Sigmoid colon (tissue), 7 donors: ENCODE results near the gene TXNRD3. TPM values are rescaled to one million over a fixed set of nuclear protein-coding genes. Genes with fewer than 3 reads are reported as not detected.

ENCODE experiments used
- DNase-seq: peaks from one replicate; pipeline ENCODE4 v3.0.0-alpha.2; 2019
- H3K27ac ChIP-seq, 4 donors: fragments of 200-600 bp; sonication (generic); one replicate each; pipeline ENCODE4 v1.5.1; 2016 to 2019; ENCODE audit warnings: mild to moderate bottlenecking in 1 of 4
- H3K27me3 ChIP-seq, 3 donors: fragments of 200-600 bp; sonication (generic); one replicate each; pipeline ENCODE4 v1.5.1; 2019; ENCODE audit warnings: mild to moderate bottlenecking in 1 of 3
- H3K36me3 ChIP-seq, 4 donors: fragments of 200-600 bp; sonication (generic); one replicate each; pipeline ENCODE4 v1.5.1; 2016 to 2019
- H3K4me1 ChIP-seq, 4 donors: fragments of 200-600 bp; sonication (generic); one replicate each; pipeline ENCODE4 v1.5.1; 2017 to 2019
- H3K4me3 ChIP-seq, 4 donors: fragments of 200-600 bp; sonication (generic); one replicate each; pipeline ENCODE4 v1.5.1; 2017 to 2019; ENCODE audit warnings: mild to moderate bottlenecking in 2 of 4, moderate library complexity in 1 of 4
- H3K9me3 ChIP-seq, 4 donors: fragments of 200-600 bp in 3 of 4; sonication (generic) in 3 of 4; one replicate each; pipeline versions ENCODE4 v1.5.1 to v1.6.1; 2013 to 2019
- EP300 ChIP-seq, 4 donors: sonication (generic); formaldehyde crosslinking; IDR thresholded peaks; one replicate each; pipeline ENCODE4 v1.6.1; 2017; ENCODE audit warnings: antibody characterized with exemption in 4 of 4
- POLR2A ChIP-seq, 2 donors: fragments of 450-650 bp; IDR thresholded peaks; one replicate each; pipeline ENCODE4 v1.6.1; 2016; ENCODE audit warnings: antibody characterized with exemption in 2 of 2, mild to moderate bottlenecking in 2 of 2, moderate library complexity in 2 of 2
- POLR2AphosphoS5 ChIP-seq, 4 donors: sonication (generic); formaldehyde crosslinking; IDR thresholded peaks; one replicate each; pipeline ENCODE4 v1.6.1; 2017; ENCODE audit warnings: antibody characterized with exemption in 4 of 4
- WGBS, 2 donors: extraction: QIAGEN DNeasy Blood & Tissue Kit; methylation state at CpG; one replicate each; pipeline ENCODE4 v1.1.7; 2013; 5-methylcytosine and 5-hydroxymethylcytosine counted together
- intact Hi-C: fragments of 100-400 bp; cut with DNase I; formaldehyde crosslinking; loops from one replicate; pipeline ENCODE4 v1.15.1; 2023
- polyA plus RNA-seq, 3 donors: library from polyadenylated mRNA; stranded (reverse); fragments of 200-250 nt; gene quantifications; one replicate each; pipeline ENCODE4 v1.2.3, GENCODE V29; 2013
- total RNA-seq, 4 donors: library from RNA; depleted of rRNA; stranded (reverse); fragments of >200 nt; gene quantifications; one replicate each; pipeline ENCODE4 v1.1.0, GENCODE V29; 2016
- TF ChIP-seq, protein P1 (sequence below), 4 experiments: fragments of 450-650 bp in 3 of 4; fragments of 200-600 bp in 1 of 4; IDR thresholded peaks; one replicate each; pipeline ENCODE4 v1.5.1; 2016 to 2019; ENCODE audit warnings: antibody characterized with exemption in 4 of 4, mild to moderate bottlenecking in 3 of 4, moderate library complexity in 2 of 4
- donor health status: healthy with polysubstance abuse.
- donor health status: Bipolar disorder and iron deficiency.
- donor health status: healthy.

Gene TXNRD3
- total and polyA plus RNA-seq, 7 donors, result 2.5 to 21.4 (median 13.2) TPM

DNA sequence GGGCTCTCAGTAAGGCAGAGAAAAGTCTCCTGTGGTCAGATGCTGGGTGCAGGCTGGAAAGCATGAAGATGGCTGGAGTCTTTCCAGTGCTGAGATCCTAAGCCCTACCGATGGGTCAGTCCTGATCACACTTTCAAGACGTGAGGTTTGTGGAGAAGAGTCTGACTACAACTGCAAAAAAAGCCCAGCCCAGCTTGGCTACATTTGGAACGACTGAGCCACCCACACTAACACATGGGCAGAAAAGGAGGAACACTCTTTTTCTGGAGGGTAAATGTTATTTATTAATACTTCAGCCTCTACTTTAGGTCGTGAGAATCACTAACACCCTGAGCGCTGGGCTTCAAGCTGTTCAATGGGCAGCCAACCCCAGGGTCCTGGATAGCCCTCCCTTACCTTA, 74.2 kb downstream of the TXNRD3 start:
- no peak for TF ChIP-seq POLR2AphosphoS5 (IDR thresholded peaks at IDR 0.05)
- TF ChIP-seq, protein P1, sequence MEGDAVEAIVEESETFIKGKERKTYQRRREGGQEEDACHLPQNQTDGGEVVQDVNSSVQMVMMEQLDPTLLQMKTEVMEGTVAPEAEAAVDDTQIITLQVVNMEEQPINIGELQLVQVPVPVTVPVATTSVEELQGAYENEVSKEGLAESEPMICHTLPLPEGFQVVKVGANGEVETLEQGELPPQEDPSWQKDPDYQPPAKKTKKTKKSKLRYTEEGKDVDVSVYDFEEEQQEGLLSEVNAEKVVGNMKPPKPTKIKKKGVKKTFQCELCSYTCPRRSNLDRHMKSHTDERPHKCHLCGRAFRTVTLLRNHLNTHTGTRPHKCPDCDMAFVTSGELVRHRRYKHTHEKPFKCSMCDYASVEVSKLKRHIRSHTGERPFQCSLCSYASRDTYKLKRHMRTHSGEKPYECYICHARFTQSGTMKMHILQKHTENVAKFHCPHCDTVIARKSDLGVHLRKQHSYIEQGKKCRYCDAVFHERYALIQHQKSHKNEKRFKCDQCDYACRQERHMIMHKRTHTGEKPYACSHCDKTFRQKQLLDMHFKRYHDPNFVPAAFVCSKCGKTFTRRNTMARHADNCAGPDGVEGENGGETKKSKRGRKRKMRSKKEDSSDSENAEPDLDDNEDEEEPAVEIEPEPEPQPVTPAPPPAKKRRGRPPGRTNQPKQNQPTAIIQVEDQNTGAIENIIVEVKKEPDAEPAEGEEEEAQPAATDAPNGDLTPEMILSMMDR (IDR thresholded peaks at IDR 0.05), result no peak
- TF ChIP-seq POLR2A (IDR thresholded peaks at IDR 0.05), result no peak
- TF ChIP-seq EP300 (IDR thresholded peaks at IDR 0.05), result no peak
- intact Hi-C loops, result no loop called here
- H3K4me3 ChIP-seq, result no peak overlapping the region
- no peaks in the 10 kb centered on the region for H3K4me1 ChIP-seq
- H3K27ac ChIP-seq, result no peak overlapping the region
- no peaks in the 10 kb centered on the region for H3K36me3 ChIP-seq
- H3K27me3 ChIP-seq, result no peaks in the 10 kb centered on the region
- no peak for DNase-seq
- H3K9me3 ChIP-seq, result no peaks in the 10 kb centered on the region
- WGBS, 2 donors, result 84 to 86% methylated on average over 5 of the region's 5 CpGs

DNA sequence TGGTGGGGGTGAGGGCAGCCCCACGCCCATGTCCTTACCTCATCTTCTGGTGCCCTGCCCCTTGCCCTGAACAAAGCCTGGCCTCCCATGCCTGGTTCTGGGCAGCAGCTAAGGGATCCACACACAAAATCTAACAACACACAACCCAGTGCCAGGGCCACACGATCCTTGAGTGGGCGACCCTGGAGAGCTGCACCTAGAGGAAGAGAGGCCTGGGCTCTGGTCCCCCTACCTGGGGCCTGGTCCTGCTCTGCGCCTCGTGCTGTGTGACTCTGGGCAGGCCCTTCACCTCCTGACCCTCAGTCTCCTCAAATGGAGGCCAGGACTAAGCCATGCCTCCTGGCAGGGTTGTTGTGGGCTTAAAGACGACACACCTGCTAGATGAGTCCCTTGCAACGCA, 76.2 kb downstream of the TXNRD3 start:
- Histone ChIP-seq H3K27me3 (no peaks in the 10 kb centered on the region), H3K4me1 (no peaks in the 10 kb centered on the region), H3K27ac (no peak overlapping the region), H3K36me3 (no peaks in the 10 kb centered on the region), H3K4me3 (no peak overlapping the region), H3K9me3 (no peaks in the 10 kb centered on the region)
- 86 to 89% methylated on average over 7 of the region's 7 CpGs for WGBS, 2 donors
- no peak for DNase-seq
- TF ChIP-seq POLR2A (IDR thresholded peaks at IDR 0.05) (no peak), EP300 (IDR thresholded peaks at IDR 0.05) (no peak), POLR2AphosphoS5 (IDR thresholded peaks at IDR 0.05) (no peak)
- TF ChIP-seq, protein P1 (IDR thresholded peaks at IDR 0.05), result no peak
- intact Hi-C loops, result no loop called here

DNA sequence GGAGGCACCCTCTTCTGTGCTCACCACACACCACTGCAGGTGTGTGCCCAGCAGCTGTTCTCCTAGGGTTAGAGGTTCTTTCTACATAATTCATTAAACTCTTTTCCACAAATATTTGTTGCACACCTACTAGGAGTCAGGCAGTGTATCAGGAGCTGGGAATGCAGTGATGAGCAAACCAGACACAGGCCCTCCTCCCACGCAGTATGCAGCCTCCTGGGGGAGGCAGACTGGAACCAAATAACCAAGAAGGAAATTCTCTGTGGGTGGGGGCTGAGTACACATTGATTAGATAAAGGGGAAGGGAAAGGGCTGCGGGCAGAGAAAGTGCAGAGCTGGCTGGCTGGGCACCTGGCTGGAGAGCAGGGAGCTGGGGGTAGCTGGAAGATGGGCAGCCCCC, 77.7 kb downstream of the TXNRD3 start:
- TF ChIP-seq POLR2AphosphoS5 (IDR thresholded peaks at IDR 0.05) (no peak), EP300 (IDR thresholded peaks at IDR 0.05) (no peak), POLR2A (IDR thresholded peaks at IDR 0.05) (no peak)
- TF ChIP-seq, protein P1 (IDR thresholded peaks at IDR 0.05), result no peak
- intact Hi-C loops, result no loop called here
- 79 to 85% methylated on average over 2 of the region's 2 CpGs for WGBS, 2 donors

DNA sequence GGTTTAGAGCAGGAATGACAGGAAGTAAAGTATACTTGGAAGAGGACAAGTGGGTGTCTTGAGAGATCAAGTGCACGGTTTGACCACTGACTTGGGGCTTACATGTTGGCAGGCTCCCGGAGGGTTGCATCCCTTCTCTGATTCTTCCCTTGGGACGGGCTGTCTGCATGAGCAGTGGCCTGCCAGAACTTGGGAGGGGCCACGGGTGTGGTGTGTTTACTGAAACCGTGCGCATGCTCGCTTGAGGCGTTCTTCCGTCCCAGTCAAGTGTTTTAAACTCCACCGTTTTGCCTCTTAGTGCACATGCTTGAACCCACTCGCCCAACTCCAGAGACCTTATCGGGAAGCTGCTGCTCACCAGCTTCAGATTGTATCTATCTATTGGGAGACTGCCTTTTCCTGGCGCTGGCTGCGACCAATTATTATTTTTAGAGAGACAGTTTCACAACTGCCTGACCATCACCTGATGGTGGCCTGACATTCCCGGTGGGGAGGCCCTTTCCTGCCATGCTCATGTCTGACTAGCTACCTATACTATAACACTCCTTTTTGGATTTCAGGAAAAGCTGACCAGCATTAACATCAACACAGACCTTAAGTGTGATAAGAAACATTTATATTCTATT, 81.3 kb downstream of the TXNRD3 start:
- no peaks in the 10 kb centered on the region for H3K27me3 ChIP-seq
- no peak for TF ChIP-seq POLR2AphosphoS5 (IDR thresholded peaks at IDR 0.05)
- no peak for TF ChIP-seq POLR2A (IDR thresholded peaks at IDR 0.05)
- TF ChIP-seq, protein P1 (IDR thresholded peaks at IDR 0.05), result no peak
- TF ChIP-seq EP300 (IDR thresholded peaks at IDR 0.05), result no peak
- no peaks in the 10 kb centered on the region for H3K4me1 ChIP-seq
- WGBS, 2 donors, result 16 to 71% methylated on average over 15 of the region's 15 CpGs
- no peaks in the 10 kb centered on the region for H3K9me3 ChIP-seq
- H3K4me3 ChIP-seq, result peak overlapping the region in 1 of 4 donors; percentile 13
- H3K36me3 ChIP-seq, result no peaks in the 10 kb centered on the region
- intact Hi-C loops, result no loop called here
- no peak for DNase-seq
- H3K27ac ChIP-seq, result no peak overlapping the region

More for the DNA sequence above, 77.7 kb downstream of the TXNRD3 start:
- H3K9me3 ChIP-seq, result no peaks in the 10 kb centered on the region
- no peaks in the 10 kb centered on the region for H3K4me1 ChIP-seq
- H3K27ac ChIP-seq, result no peak overlapping the region
- no peaks in the 10 kb centered on the region for H3K36me3 ChIP-seq
- DNase-seq, result no peak
- no peaks in the 10 kb centered on the region for H3K27me3 ChIP-seq
- no peak overlapping the region for H3K4me3 ChIP-seq

DNA sequence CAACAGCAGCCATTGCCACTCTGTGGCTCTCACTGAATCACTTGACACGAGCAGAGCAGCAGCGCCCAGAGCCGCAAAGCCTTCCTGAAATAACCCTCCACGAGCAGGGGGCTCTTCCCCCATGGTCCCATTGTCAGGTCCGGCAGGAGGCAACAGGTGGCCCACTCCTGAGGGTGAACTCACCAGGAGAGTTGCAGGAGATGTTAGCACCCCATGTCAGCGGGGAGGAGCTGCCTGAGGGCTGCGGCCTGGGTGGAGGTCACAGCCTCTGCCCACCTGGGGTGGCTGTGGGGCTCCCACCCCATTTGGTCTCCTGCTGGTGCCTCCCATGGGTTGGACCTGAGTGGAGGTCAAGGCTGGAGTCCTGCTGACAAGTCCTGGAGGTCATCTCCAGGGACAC, 83.8 kb downstream of the TXNRD3 start:
- no peak overlapping the region for H3K27ac ChIP-seq
- no peaks in the 10 kb centered on the region for H3K9me3 ChIP-seq
- 92 to 95% methylated on average over 7 of the region's 7 CpGs for WGBS, 2 donors
- TF ChIP-seq EP300 (IDR thresholded peaks at IDR 0.05), result no peak
- TF ChIP-seq, protein P1 (IDR thresholded peaks at IDR 0.05), result no peak
- no peak for TF ChIP-seq POLR2AphosphoS5 (IDR thresholded peaks at IDR 0.05)
- no peak for TF ChIP-seq POLR2A (IDR thresholded peaks at IDR 0.05)
- no peak overlapping the region for H3K4me3 ChIP-seq
- no peak for DNase-seq
- peaks cover 0 to 5% (median 0%) of the 10 kb centered on the region in 3 donors for H3K27me3 ChIP-seq
- H3K4me1 ChIP-seq, result no peaks in the 10 kb centered on the region
- H3K36me3 ChIP-seq, result no peaks in the 10 kb centered on the region
- intact Hi-C loops, result no loop called here
